Measurements from ENCODE around the gene CLCC1. TPM values are rescaled to one million over a fixed set of nuclear protein-coding genes. Genes with fewer than 3 reads are reported as not detected.

The CLCC1 gene
- total RNA-seq, 6 experiments from 2014 or later = 35.4 to 41.2 (median 38.7) TPM

- DNase-seq = no peak
Observed at GRCh38 chr1:108969346-108969745, 6.1 kb upstream of the CLCC1 start.

GRCh38 chr1:108962681-108963051 is 618 bp downstream of the CLCC1 start:
- DNase-seq = no peak

More at GRCh38 chr1:108969346-108969745, 6.1 kb upstream of the CLCC1 start:
- Mint-ChIP-seq H3K27me3 (ENCODE audit: insufficient read depth) (no peaks in the 10 kb centered on the region; the same call in 1 of the 2 replicates), H3K36me3 (ENCODE audit: low read depth) (peaks cover 35% of the 10 kb centered on the region), H3K4me1 (ENCODE audit: low read depth) (no peaks in the 10 kb centered on the region), H3K4me3 (no peak overlapping the region), H3K9me3 (no peaks in the 10 kb centered on the region), H3K27ac (no peak overlapping the region)
- no peak for TF ChIP-seq CTCF (IDR thresholded peaks at IDR 0.05)

GRCh38 chr1:108961752-108962486 is 1.4 kb downstream of the CLCC1 start:
- H3K4me1 Mint-ChIP-seq (ENCODE audit: low read depth) = peaks cover 19% of the 10 kb centered on the region
- no peak for TF ChIP-seq CTCF (IDR thresholded peaks at IDR 0.05)
- H3K27me3 Mint-ChIP-seq (ENCODE audit: insufficient read depth) = no peaks in the 10 kb centered on the region; the same call in 1 of the 2 replicates
- H3K4me3 Mint-ChIP-seq = peak overlapping the region; percentile 91
- no peak for DNase-seq
- H3K27ac Mint-ChIP-seq = peak overlapping the region; percentile 94
- no peaks in the 10 kb centered on the region for H3K9me3 Mint-ChIP-seq
- H3K36me3 Mint-ChIP-seq (ENCODE audit: low read depth) = peaks cover 15% of the 10 kb centered on the region

More at GRCh38 chr1:108962681-108963051, 618 bp downstream of the CLCC1 start:
- Mint-ChIP-seq H3K36me3 (ENCODE audit: low read depth) (peaks cover 15% of the 10 kb centered on the region), H3K27me3 (ENCODE audit: insufficient read depth) (no peaks in the 10 kb centered on the region; the same call in 1 of the 2 replicates), H3K27ac (peak overlapping the region; percentile 94), H3K9me3 (no peaks in the 10 kb centered on the region), H3K4me1 (ENCODE audit: low read depth) (peaks cover 19% of the 10 kb centered on the region), H3K4me3 (peak overlapping the region; percentile 91)
- no peak for TF ChIP-seq CTCF (IDR thresholded peaks at IDR 0.05)

- no peak for TF ChIP-seq CTCF (IDR thresholded peaks at IDR 0.05)
- Mint-ChIP-seq H3K36me3 (ENCODE audit: low read depth) (peaks cover 19% of the 10 kb centered on the region), H3K4me3 (no peak overlapping the region), H3K4me1 (ENCODE audit: low read depth) (peaks cover 19% of the 10 kb centered on the region), H3K9me3 (no peaks in the 10 kb centered on the region), H3K27ac (no peak overlapping the region), H3K27me3 (ENCODE audit: insufficient read depth) (peaks cover 3% of the 10 kb centered on the region; the same call in 1 of the 2 replicates)
- no peak for DNase-seq
Observed at GRCh38 chr1:108961198-108961597, 2.1 kb downstream of the CLCC1 start.

- peaks cover 24% of the 10 kb centered on the region for H3K36me3 Mint-ChIP-seq (ENCODE audit: low read depth)
- no peak overlapping the region for H3K27ac Mint-ChIP-seq
- H3K4me1 Mint-ChIP-seq (ENCODE audit: low read depth) = peaks cover 19% of the 10 kb centered on the region
- DNase-seq = no peak
- TF ChIP-seq CTCF (IDR thresholded peaks at IDR 0.05) = no peak
- H3K9me3 Mint-ChIP-seq = no peaks in the 10 kb centered on the region
- peaks cover 3% of the 10 kb centered on the region; the same call in 1 of the 2 replicates for H3K27me3 Mint-ChIP-seq (ENCODE audit: insufficient read depth)
- no peak overlapping the region for H3K4me3 Mint-ChIP-seq
Observed at GRCh38 chr1:108960719-108961118, 2.6 kb downstream of the CLCC1 start.
